HuH-7 (cell line): ENCODE data around the gene PHIP.

Experiments
- DNase-seq: peaks from one replicate; pipeline ENCODE4 v3.0.0; 2011; ENCODE audit warnings: low spot score

PHIP gene

GRCh38 chr6:79009819-79010218, 68.2 kb downstream of the PHIP start:
- no peak for DNase-seq

- no peak for DNase-seq
These were observed 72.6 kb downstream of the PHIP start for GRCh38 chr6:79005497-79005896.

DNA sequence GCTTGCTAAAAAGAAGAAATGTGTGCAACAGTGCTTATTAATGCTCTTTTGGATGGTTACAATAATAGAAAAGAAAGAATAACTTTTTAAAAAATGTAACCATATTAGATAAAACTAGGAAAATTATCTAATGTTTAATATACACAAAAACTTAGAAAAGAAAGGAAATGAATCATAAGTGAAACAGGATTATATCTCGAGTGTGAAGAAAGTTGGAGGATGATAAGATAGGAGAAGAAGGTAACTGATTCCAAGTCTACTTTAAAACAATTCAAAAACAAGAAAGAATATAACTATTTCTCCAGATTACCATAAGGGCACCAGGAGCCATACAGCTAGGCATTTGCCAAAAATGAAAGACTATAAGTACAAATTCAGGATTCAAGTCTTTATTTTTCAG, 73.0 kb downstream of the PHIP start:
- no peak for DNase-seq

- DNase-seq: no peak
These were observed 73.8 kb downstream of the PHIP start for GRCh38 chr6:79004239-79004638.

- no peak for DNase-seq
These were observed 76.6 kb downstream of the PHIP start for GRCh38 chr6:79001415-79001814.

GRCh38 chr6:78999737-79000136, 78.3 kb downstream of the PHIP start:
- DNase-seq: no peak

- no peak for DNase-seq
These were observed 82.1 kb downstream of the PHIP start for GRCh38 chr6:78995946-78996345.

- no peak for DNase-seq
These were observed 82.7 kb downstream of the PHIP start for GRCh38 chr6:78995346-78995745.

DNA sequence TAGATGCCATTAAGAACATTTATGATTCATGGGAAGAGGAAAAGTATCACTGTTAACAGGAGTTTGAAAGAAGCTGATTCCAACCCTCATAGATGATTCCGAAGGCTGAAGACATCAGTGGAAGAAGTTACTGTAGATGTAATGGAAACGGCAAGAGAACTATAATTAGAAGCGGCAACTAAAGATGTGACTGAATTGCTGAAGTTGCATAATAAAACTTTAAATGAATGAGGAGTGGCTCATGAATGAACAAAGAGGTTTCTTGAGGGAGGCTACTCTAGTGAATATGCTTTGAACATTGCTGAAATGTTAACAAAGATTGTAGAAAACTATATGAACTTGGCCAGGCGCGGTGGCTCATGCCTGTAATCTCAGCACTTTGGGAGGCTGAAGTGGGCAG, 84.1 kb downstream of the PHIP start:
- no peak for DNase-seq

GRCh38 chr6:78989191-78989590, 88.9 kb downstream of the PHIP start:
- no peak for DNase-seq

DNA sequence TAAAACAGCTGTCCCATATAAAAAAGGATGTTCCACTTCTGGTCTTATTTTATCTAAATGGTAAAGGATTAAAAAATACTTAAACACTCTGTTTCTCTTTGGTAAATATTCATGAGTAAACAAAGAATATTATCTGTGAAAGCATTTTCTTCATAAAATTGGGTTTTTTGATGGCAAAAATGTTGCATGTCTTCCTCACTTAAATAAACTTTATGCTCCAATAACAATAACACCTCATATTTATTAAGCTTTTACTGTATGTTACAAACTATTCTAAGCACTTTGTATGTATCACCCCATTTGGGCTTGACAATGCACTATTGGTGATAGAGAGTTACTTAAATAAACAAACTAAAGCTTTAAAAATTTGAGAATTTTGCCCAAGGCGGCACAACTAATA, 91.9 kb downstream of the PHIP start:
- no peak for DNase-seq

DNA sequence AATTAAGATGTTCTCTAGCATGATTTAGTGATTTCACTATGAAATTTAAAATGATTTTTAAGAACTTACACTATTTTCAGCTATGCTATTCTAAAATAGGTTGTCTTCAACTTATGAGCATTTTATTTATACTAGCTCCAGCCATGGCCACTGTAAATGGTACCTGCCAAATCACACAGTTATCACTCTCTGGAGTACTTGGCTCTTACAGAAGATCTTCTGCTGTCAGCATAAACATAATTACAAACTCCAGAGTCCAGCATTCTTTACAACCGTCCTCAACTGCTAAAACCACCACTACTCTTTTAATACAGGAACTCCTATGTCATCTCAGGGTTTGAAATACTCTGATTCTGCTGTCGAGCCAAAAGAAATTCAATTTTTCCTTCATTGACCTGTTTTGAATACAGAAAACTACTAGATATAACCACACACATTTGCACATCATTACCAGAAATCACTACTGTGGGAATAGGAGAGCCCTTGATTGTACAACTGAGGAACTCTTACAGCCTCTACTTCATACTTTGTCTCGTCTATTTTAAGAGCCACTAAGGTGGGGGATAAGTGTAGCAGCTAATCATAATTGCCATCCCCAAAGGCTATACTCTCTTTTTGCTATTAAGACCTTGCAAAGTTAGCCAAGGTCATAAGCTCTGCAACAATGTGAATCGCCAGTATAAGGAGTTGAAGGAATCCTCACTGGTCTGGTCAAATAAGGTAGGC, 93.7 kb downstream of the PHIP start:
- no peak for DNase-seq

DNA sequence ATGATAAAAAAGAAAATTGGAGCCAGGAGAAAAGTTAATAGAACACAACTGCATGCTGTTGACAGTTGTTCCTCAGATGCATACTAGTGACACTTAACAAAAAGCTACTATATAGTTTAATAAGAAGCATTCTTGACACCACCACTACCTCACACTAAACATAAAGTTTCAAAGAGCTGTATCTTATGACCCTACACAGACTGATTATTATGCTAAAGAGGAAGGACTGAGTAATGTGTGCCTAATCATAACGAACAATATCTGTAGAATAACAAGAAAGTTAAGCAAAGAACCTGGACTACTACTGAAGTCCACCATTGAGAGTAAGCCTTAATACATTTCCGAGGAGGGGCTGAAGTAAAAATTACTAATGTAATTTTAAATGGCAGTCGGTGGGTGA, 110.9 kb downstream of the PHIP start:
- DNase-seq: no peak

DNA sequence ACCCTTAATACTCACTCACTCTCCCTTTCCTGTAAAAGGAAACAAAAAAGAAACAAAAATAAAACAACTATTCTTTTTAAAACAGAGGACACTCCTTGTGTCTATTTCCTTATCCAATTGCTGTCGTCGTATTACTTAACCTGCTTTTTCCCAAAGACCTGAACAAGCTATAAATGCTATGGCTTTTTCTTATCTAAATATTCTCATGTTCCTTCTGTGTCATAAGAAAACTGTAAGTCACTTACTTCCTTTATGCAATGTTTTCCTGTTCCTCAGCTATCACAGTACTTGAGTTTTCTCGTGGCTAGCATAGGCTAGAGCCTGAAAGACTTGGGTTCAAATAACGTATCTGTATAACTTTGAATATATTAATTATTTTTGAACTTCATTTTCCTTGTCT, 111.5 kb downstream of the PHIP start:
- DNase-seq: no peak

DNA sequence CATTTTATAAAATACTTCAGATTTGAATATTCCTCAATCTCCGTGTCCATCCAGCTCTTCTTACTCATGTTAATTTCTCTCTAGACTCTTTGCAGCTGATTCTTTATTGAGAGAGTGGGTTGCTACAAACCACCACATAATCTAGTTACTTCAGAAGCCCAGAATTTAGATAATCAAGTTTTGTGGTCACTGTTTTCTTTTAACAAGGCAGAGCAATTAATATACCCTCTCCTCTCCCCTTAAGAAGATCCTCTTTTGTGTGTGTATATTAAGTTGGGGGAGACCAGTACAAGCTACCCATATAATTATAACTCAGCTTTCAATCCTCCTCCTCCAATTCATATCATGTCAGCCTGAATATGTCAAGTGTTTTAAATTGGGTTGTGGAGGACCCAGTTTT, 115.6 kb downstream of the PHIP start:
- DNase-seq: no peak

- no peak for DNase-seq
These were observed 123.3 kb downstream of the PHIP start for GRCh38 chr6:78954740-78955139.

DNA sequence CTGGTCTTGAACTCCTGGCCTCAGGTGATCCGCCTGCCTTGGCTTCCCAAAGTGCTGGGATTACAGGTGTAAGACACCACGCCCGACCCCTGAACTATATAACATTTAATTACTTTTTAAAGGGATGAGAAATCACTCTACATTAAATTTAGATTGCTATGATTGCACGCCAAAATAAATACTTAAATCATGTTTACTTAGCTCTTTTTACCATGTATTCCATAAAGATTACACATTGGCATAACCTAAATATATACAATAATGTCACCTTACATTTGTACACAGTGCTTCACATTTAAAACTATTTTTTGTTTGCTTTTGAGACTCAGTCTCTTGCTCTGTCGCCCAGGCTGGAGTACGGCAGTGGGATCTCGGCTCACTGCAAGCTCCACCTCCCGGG, 124.3 kb downstream of the PHIP start:
- DNase-seq: no peak

DNA sequence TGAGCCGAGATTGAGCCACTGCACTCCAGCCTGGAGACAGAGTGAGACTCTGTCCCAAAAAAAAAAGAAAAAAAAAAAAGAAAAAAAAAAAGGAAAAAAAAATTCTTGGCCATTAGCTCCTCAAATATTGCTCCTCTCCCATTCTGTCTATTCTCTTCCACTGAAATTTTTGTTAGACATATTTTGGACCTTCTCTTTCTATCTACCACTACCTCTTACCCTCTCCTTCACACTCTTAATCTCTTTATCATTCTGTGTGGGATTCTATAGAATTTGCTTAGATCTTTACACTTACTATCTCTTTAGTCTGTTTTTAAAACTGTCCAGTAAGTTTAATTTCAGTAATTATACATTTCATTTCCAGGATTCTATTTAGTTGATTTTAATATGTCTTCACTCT, 125.7 kb downstream of the PHIP start:
- no peak for DNase-seq

- DNase-seq: no peak
These were observed 129.3 kb downstream of the PHIP start for GRCh38 chr6:78948785-78949184.

- no peak for DNase-seq
These were observed 130.1 kb downstream of the PHIP start for GRCh38 chr6:78947962-78948361.

DNA sequence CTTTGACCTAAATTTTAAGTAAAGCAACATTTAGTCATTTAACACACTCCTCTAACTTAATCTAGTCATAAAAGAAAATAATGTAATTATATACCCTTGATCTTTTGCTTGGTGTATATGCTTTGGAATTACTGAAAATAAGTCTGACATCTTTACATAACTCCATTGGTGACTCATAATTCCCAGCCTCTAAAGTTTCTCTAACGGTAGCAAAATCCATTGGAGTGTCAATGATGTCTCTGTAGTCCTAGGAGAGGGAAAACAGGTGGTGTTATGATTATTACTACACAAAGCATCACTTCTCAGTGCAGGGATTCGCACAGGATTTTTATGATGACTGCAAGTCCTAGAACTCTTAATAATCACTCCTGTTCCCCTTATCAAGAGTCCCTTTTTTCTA, 130.5 kb downstream of the PHIP start:
- no peak for DNase-seq

GRCh38 chr6:78942446-78942845, 135.6 kb downstream of the PHIP start:
- no peak for DNase-seq

DNA sequence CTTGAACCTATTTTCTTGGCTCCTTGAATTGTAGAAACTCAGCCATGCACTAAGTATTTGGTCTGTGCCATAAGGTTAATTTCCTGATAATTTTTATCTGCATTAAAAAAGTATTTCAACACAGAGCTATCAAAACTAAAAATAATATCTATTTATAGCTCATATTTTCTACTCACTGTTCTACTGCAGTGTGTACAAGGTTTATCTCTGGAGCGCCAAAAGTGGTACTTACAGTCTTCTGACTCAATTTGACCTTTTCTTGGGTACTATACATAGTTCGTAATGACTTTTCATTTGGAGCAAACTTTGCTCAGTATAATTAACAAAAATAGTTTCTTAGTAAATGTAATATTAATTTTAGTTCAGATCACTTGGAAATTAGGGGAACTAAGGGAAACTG, 141.5 kb downstream of the PHIP start:
- DNase-seq: no peak

DNA sequence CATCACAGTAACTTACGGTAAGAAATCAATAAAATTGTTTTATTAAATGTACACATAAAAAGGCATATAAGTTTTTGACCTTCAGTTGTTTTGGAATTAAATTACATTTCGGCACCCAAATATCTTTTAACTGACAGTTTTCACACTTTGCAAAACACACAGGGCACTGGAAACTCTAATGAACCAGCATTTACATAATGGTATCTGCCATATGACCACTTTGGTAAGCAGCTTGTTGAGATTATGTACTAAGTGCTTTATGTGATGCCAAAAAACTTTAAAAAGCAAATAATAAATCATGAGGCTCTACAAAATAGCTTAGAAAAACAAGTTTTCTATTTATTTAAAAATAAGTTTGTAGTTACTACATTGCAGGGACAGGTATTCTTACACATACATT, 142.5 kb downstream of the PHIP start:
- DNase-seq: no peak

GRCh38 chr6:78925317-78925716, 152.7 kb downstream of the PHIP start:
- DNase-seq: no peak
